Measurements from ENCODE around the gene ENTR1.
A peak's percentile ranks its signal among the peaks of the same experiment; 100 is the strongest.

ENTR1 gene

DNA sequence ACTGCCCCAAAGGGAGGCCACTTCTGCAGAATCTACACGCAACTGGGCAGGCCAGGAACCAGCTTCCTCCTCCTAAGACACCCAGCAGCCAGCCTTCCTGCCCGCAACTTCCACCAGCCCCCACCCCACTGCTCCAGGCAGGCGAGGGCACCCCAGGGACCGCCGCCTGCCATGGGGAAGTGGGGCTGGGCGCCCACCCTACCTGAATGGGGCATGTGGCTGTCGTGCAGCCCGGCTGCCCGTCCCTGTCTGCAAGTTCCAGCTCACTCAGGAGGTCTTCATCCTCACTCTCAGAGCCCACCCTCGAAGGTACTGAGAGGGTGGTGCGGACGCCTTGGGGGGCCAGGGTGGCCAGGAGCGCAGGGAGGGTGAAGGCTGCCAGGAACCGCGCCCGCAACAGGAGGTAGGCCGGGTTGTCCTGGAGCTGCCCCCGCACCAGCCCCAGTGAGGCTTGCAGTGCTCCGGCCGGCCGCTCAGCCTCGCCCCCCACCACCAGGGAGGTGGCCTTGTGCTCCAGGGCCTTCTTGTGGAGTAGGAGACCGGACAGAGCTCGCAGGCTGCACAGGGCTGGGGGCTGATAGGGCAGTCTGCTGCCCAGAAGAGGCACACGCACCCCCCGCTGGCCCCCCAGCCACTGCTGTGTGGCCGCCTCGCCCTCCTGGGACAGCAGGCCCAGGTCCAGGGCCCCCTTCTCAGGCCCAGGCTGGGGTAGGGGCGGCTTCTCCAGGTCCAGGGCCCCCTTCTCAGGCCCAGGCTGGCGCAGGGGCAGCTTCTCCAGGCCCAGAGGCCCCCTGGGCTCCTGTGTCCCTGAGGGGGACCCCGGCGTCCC, 32.9 kb downstream of the ENTR1 start:
- no peak for DNase-seq

DNA sequence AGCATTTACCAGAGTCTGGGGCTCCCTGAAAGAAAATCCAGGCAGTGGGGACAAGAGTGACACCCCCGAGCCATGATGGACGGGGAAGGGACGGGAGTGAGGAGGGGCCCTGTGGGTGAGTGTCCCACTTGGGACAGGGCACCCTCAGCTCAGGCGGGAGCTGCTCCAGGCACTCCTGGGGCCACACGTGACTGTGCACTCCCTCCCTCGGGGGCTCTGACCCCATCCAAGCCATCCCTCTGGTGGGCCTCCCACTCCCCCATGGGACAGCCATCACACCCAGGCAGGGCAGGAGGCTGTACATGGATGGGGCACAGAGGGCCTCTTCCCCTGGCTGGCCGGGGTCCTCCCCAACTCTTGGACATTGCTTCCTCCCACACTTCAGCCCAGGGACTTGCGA, 34.0 kb downstream of the ENTR1 start:
- DNase-seq = no peak

DNA sequence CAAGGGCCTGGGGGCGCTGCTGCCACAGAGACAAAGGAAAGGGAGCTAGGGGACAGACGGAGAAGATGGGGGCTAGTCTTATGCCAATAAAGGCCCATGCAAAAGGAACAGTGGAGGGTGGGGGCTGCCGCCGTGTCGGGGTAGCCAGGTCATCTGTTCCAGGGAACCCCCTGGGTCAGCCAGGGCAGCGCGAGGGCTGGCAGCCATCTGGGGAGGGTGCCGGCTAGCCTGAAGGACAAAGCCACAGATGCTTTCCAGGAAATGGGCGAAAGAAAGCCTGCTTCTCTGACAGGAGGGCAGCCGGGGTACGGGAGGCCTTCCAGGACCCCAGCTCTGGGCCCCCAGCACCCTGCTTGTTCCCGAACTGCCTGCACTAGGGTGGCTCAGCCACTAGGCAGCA, 35.3 kb downstream of the ENTR1 start:
- no peak for DNase-seq

DNA sequence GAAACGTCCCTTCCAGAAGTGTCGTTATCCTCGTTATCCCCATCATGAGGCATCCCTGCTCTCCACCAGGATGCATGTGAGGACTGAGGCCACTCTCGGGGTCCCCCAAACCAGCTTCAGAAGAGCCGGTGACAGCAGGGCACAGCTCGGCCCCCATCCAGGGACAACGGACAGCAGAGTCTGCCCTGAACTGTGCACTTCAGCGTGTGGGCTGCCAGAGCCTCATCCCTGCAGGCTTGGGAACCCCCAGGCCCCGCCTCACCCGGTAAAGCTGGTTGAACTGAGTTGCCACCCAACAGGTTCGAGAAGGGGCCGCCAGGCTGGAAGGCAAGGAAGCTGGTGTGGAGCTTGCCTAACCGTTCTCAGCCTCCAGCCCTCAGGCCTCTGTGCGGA, 36.2 kb downstream of the ENTR1 start:
- no peak for DNase-seq

DNA sequence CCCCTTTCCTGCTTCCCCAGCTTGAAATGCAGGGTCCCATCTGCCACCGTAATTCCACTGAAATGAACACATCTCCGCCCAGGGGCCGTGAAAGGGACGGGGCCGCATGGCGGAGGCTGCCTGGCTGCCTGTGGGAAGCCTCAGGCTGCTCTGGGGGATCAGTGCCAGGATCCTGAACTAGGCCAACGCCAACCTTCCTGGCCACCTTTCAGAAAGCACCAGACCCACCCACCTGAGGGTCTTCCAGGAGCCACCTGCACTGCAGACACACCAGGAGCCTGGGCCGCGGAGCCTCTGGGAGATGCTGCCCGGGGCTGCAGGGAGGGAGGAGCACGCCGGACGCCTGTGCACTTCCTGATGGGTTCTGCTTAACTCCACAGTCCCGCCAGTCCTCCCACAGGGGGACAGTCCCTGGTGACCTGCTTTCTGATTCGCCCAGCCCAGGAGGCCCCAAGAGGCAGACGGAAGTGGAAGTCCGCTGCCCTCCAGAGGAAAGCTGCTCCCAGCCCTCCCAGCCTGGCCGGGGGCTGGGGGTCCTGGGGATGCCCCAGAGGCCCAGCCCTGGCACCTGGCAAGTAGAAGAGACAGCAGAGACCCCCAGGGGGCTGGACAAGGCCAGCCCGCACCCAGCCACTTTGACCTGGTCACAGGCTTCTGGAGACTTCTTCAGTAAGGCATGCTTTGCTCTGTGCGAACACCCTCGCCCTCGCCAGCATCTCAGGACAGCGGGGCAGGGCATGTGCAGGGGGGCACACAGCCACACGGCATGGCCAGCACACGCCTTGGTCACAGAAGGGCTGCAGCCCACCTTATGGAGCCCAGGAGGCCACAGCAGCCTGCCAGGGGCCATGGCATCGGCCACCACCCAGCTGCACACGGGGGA, 36.9 kb downstream of the ENTR1 start, which contains the start of gene CARD9:
TSS of gene CARD9 (minus strand) at position 370 of the 883 bp plus-strand sequence. CDS start 1,591 bp downstream, outside the sequence.
- no peak for DNase-seq

DNA sequence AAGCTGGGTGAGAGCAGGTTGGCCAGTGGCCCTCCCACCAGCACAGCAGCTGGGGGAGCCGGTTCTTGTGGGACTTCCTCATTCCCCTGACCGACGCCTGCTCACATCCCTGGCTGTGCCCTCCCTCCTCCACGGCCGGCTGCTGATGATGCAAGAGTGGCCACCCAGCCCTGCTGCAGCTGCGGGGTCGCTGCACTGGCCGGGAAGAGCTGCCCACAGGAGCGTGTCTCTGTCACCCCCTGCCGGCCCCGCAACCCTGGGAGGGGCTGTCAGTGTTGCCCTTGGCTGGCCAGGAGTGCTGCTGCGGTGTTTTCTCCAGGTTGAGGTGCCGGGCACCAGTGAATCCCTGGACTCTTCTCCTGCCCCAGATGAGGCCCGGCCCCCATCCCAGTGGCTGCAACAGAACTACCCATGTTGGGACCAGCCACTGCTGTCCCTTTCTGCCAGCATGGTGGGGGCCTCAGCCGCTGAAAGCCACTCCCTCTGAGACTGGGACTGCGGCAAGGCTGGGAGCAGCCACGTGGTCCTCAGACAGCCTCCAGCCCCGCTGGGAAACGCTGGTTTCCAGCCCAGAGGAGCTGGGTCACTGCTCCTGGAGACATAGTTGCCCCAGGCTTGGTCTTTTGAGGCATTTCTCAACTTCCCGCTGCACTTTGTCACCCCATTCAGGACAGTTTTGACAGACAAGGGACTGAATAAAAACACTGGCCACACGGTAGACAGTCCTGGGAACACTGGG, 37.7 kb downstream of the ENTR1 start:
- DNase-seq = no peak

DNA sequence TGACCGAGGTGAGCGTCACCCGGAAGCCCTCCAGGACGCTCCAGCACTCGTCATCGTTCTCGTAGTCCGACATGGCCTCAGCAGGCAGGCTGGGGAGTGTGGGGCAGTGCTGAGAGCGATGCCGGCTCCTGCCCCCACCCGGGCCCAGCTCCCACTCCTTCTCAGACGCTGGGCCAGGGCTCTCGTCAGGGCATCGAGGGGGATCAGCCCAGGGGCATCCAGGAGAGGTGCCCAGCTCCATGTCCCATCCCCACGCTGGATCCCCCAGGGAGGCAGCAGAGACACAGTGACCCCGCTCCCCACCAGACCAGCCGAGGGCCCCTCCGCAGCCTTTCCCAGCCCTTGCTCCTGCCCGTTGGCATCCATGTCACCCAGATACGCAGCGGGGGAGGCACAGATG, 38.4 kb downstream of the ENTR1 start:
- DNase-seq = no peak

DNA sequence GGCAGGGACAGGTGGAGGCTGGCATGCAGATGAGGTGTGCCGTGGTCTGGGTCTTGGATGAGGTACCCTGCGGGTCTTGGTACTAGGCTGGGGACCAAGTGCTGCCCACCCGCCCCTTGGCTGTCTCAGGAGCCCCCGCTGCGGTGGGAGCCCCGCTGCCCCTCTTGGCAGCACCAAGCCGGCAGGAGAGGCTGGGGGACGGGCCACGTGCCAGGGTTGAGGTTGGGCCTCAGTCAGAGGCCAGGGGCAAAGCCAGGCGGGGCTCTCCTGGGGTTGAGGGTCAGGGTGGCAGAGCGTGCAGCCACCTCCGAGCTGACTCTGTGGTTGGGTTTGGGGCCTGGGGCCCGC, 38.9 kb downstream of the ENTR1 start:
- DNase-seq = no peak

DNA sequence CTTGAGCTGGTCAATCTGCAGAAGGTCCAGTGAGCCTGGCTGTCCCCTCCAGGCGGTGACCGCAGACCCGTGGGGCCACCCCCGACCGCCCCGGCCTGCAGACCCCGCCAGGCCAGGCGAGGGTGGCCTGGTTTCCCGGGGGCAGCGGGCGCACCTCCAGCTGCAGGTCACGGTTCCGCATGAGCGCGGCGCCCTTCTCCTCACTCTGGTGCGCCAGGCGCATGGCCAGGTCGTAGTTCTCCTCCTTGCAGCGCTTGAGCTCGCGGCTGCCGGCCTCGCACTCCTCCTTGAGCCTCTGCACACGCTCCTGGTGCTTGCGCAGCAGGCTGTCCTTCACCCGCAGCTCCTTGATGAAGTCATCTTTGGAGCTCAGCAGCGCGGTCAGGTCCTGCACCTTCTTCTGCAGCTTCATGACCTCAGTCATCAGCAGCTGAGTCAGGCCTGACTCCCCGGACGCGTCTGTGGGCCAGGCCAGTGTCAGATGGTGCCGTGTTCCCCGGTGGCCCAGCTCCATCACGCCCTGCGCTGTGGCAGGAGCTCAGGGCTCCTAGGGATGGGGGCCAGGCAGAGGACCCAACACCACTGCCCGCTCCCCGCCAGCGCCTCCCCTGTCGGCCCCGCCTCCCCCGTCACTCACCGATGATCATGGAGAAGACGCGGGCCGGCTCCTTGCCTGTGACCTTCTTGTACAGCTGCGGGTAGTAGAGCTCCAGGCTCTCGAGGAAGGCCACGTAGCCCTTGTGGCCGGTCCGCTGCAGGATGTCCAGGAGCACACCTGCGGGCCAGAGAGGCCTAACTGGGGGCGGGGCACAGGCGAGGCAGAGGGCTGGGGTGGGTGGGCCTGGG, 39.5 kb downstream of the ENTR1 start:
- DNase-seq = no peak

DNA sequence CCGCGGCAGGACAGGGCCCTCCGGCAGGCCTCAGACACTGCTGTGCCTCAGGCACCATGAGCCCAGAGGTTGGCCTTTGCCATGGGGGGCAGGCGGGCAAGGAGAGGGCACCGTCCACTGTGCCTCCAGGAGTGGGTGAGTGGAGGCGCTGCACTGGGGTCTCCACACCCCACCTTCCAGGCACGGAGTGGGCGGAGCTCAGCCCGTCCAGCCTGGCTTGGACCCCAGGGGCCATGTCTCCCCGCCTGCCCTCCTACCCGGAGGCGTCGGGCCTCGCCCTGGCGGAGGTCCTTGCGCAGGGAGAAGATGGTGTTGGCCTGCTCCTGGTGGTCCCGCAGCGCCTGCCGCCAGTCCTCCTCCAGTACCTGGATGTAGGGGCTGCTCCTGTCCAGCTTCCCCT, 40.4 kb downstream of the ENTR1 start:
- no peak for DNase-seq

DNA sequence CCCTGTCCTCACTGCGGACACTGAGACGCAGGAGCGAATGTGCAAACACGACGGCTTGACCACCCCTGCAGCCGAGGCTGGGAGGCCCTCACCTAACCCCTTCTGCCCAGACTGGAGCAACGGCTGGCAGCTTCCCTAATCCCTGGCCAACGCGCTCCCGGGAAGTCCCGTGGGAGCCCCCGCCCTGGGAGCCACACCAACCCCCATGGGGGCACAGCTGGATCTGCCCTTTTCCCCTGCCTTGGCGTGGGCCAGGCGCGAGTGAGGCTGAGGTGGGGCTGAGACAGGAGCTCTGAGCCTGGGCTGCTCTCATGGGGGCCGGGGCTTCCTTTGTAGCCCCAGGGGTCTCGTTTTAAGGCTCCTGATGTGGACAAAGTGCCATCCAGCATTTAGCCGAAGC, 42.2 kb downstream of the ENTR1 start:
- no peak for DNase-seq

DNA sequence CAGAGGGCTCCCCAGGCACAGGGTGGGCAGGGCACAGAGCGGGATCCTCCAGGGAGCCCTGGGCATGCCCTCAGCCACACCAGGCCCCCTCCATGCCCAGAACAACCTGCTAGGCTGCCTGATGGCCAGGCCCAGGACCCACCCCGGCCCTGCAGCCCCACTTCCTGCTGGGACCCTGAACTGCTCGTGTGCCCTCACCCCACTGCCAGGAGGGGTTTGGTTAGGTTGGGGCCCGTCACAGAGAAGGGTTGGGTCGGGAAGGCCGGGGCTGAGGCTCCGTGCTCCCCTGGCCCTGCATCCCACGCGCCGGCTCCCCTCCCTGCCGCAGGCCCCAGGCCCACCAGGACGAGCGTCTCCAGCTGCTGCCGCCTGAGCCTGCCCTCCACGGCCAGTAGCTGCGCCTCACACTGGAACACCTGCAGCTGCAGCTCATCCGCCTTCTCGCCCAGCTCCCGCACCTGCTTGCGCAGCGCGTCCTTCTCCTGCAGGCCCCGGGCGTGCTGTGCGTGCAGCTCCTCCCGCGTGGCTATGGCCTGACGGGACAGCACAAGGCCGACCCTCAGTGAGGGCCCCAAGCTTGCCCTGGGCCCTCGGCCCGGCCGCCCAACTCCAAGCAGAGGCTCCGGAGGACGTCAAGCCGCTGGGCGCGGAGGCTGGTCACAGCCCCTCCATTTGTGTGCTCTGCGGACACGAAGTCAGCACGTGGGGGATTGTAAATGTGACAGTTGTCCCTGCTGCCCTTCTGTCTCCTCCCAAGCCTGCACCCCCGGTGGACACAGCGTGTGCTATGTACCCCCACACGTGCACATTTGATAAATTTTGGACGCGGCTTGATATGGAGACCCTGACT, 42.9 kb downstream of the ENTR1 start:
- DNase-seq = peak; percentile 20

DNA sequence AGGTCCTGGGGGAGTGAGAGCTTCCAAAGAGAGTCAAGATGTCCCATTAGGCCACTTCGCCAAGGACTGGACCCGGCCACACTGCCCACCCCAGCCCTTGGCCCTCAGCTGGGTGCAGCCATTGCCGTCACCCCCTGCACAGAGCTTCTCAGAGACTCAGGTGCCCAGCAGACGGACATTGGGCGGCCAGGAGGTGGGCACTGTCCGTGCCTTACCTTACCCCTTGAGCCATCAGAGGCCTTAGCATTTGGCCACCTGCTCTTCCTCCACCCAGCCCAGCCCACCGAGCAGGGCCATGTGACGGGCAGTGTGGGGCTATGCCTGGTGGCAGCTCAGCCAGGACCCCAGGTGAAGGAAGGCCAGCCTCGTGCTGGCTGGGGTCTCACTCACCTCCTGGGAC, 43.6 kb downstream of the ENTR1 start:
- DNase-seq = peak; percentile 1

DNA sequence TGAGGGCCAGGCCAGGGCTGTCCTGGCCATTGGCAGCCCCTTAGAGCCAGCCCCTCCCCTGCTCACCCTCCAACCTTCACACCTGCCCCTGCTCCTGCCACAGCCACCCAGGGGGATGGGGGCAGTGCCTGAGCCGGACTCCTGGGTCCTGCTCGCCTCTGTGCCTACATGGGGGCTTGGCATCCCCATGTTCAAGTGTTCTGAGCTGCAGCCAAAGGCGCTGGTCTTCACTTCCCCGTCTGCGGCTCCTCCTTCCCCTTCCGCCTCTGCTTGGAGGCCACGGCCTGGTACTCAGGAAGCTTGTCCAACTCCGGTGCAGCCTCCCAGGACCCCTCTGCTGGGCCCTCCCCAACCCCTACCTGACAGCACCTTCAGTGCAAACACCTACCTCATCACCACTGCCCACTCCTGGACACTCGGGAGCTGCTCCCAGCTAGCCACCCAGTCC, 44.6 kb downstream of the ENTR1 start:
- DNase-seq = peak; percentile 9

DNA sequence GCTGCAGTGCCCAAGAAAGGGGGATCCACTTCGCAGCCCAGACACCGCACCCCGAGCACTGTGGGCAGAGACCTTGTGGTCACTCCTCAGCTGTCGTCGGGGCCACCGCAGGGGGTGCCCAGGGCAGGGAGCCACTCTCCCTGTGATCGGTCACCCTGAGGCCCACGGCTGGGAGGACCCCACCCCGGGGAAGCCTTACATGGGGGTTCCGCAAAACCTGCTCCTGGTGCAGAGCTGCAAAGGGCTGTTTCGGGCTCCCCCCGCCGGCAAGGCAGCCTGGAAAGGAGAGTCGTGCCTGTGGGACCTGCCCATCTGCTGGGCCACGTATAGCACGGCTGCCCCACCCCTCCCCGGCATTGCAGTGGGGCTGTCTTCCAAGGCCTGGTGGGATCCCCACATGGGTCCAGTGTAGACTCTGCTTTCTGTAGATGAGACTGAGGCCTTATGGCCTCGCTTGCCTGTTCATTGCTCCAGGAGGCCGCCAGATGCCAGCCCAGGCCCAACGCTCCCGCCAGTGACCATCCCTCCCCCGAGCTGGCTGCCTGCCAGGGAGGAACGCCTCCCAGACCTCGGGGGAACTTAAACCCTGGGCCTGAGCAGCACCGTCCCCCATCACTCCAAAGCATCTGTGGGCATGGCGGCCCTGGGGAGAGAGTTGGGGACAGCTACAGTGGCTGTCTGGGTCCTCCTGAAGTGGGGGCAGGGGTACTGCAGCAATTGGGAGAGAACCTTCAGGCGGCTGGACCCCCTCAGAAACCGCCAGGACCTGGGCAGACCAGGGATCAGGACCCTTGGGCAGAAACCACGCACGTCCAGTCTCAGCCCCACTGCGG, 45.3 kb downstream of the ENTR1 start:
- no peak for DNase-seq

DNA sequence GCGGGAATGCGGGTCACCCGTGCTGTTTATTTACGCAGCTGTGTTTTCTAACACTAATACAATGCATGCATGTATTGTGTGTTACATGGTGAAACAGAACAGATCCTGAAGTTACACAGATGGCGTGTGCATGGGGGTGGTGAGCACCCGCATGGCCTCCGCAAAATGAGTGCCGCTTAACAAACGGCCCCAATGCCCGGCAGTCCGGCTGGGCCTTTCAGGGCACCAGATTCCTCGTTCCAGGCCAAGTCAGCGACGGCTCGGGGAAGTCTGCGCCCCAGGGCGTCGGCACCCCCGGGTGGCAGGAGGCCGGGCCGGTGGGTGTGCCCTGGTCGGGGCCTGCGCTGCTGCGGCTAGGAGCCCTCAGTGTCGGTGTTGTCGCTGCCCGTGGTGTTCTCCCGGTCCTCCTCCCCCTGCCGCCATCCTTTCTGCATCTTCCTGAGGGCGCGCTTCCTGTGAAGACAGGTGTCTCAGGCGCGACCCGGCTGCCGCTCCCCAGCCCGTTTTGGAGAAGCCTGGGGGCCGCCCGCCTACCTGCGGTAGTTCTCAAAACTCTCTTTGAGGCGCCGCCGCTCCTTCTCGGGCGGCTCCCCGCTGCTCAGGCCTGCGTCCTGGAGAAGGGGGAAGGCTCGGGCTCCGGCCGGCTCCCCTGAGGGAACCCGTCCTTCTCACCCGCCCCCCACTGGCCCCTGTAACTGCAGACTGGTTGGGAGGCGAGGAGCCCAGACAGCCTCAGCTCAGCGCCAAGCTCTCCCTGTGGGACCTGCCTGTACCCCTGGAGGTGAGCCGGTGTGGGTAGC, 46.3 kb downstream of the ENTR1 start:
- DNase-seq = peak; percentile 83

DNA sequence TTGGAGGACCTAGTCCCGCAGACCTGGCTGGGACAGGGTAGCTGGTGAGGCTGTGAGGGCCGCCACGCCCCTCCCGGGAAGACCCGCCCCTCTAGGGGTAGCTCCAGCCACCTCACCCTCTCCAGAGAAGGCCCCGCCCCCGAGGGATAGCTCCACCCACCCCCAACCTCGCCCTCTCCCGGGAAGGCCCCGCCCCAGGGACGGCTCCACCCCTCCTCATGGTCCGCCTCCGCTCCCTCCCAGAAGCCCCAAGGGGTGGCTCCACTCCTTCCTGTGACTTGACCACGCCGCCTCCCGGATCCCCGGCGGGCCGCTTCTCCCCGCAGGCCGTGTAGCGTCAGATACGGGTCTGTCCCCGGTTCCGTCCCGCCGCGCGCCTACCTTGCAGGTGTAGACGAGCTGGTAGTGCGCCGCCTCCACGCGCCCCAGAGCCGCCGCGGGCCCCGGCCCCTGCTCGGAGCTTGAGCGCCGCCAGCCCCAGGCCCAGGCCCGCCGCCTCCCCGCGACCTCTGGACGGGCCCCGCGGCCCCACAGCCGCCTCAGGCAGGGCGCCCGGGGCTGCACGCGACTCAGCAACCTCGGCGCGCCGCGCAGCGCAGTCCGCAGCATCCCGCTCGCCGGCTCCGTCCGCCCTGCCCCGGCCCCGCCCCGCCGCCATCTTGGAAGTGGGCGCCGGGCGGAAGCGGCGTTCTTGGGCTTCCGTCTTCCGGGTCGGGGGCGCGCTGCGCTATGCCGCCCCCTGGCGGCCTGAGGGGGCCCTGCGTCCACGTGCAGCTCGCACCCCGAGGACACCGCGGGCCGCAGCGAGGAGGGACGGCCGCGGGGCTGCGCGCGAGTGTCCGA, 47.1 kb downstream of the ENTR1 start, which contains the start of gene DNLZ:
TSS of gene DNLZ (minus strand) at position 639 of the 843 bp plus-strand sequence. CDS start at position 609, 30 bp downstream.
- DNase-seq = peak; percentile 89

DNA sequence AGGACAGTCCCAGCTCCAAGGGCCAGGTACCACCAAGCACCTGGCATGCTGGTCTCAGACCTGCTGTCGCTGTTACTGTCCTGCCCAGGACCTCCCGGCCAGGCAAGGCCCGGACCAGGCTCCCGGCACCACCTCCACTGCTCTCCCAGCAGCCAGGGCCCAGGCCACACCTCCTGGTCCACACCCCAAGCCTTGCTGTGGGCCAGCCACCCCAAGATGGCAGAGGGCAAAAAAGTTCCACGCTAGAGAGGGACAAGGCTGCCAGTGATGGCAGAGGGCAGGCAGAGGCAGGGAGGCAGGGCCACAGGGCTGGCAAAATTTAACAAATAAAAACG, 48.0 kb downstream of the ENTR1 start:
- no peak for DNase-seq
